HuH-7.5 (cell line): Measurements from ENCODE around the gene CUZD1.
A peak's percentile ranks its signal among the peaks of the same experiment; 100 is the strongest.
"Not testable (repeated sequence)": the region's sequence is repeated elsewhere in the genome, so short reads cannot be mapped to it uniquely, and the experiment has no call there.

ENCODE experiments used
- DNase-seq: peaks from one replicate; pipeline ENCODE4 v3.0.0; 2011; ENCODE audit warnings: low spot score

The CUZD1 gene

GRCh38 chr10:122845783-122846332 lies at the start of gene CUZD1:
TSS of gene CUZD1 (minus strand) at chr10:122845857. CDS start at chr10:122845843, 14 bp downstream.
- no peak for DNase-seq

GRCh38 chr10:122894261-122894944 lies 48.7 kb upstream of the CUZD1 start:
- DNase-seq, result no peak

GRCh38 chr10:122884166-122884565 lies 38.5 kb upstream of the CUZD1 start:
- DNase-seq, result no peak

- DNase-seq, result no peak
These were observed 37.1 kb upstream of the CUZD1 start for GRCh38 chr10:122882766-122883165.

- peak; percentile 73 for DNase-seq
These were observed 33.9 kb upstream of the CUZD1 start, which contains the start of gene FAM24B for GRCh38 chr10:122879339-122880273. TSS of gene FAM24B (minus strand) at chr10:122879581. CDS start at chr10:122850515, 29,066 bp downstream.

GRCh38 chr10:122878799-122879338 lies 33.2 kb upstream of the CUZD1 start:
- DNase-seq, result no peak

- no peak for DNase-seq
These were observed 31.6 kb upstream of the CUZD1 start for GRCh38 chr10:122877264-122877663.

- DNase-seq, result no peak
These were observed 30.8 kb upstream of the CUZD1 start for GRCh38 chr10:122876467-122876855.

- DNase-seq, result no peak
These were observed 30.3 kb upstream of the CUZD1 start for GRCh38 chr10:122875843-122876466.

GRCh38 chr10:122871947-122872346 lies 26.3 kb upstream of the CUZD1 start:
- not testable (repeated sequence) for DNase-seq

GRCh38 chr10:122868768-122869167 lies 23.1 kb upstream of the CUZD1 start:
- DNase-seq, result not testable (repeated sequence)

GRCh38 chr10:122866757-122867482 lies 21.3 kb upstream of the CUZD1 start:
- not testable (repeated sequence) for DNase-seq

GRCh38 chr10:122864901-122865300 lies 19.2 kb upstream of the CUZD1 start:
- no peak for DNase-seq

- no peak for DNase-seq
These were observed 18.5 kb upstream of the CUZD1 start for GRCh38 chr10:122864194-122864592.

- no peak for DNase-seq
These were observed 17.8 kb upstream of the CUZD1 start for GRCh38 chr10:122863216-122864193.

GRCh38 chr10:122861711-122862161 lies 16.1 kb upstream of the CUZD1 start:
- DNase-seq, result no peak

GRCh38 chr10:122859527-122859926 lies 13.9 kb upstream of the CUZD1 start:
- DNase-seq, result no peak

- not testable (repeated sequence) for DNase-seq
These were observed 12.4 kb upstream of the CUZD1 start for GRCh38 chr10:122858042-122858441.

- DNase-seq, result no peak
These were observed 11.2 kb upstream of the CUZD1 start for GRCh38 chr10:122856902-122857301.

GRCh38 chr10:122855745-122856144 lies 10.1 kb upstream of the CUZD1 start:
- DNase-seq, result no peak
